GM21825 (cell line): ENCODE measurements around the gene SORL1-AS1.

Experiments used
- ATAC-seq: cut with Tn5 transposase; IDR thresholded peaks from one replicate; pipeline ENCODE4 v1.9.1; 2021; ENCODE audit warnings: mild to moderate bottlenecking, moderate library complexity; ENCODE audit not compliant: unreplicated experiment

Gene SORL1-AS1

GRCh38 chr11:121476379-121477032 is 23.7 kb upstream of the SORL1-AS1 start:
- no peak for ATAC-seq

GRCh38 chr11:121474680-121475079 is 21.9 kb upstream of the SORL1-AS1 start:
- ATAC-seq: no peak

GRCh38 chr11:121473064-121473777 is 20.5 kb upstream of the SORL1-AS1 start:
- ATAC-seq: no peak

GRCh38 chr11:121472312-121472711 is 19.5 kb upstream of the SORL1-AS1 start:
- no peak for ATAC-seq

- ATAC-seq: no peak
Measured at GRCh38 chr11:121471167-121471566, 18.4 kb upstream of the SORL1-AS1 start.

GRCh38 chr11:121469910-121470309 is 17.1 kb upstream of the SORL1-AS1 start:
- no peak for ATAC-seq

- peak; percentile 51 for ATAC-seq
Measured at GRCh38 chr11:121467965-121468364, 15.2 kb upstream of the SORL1-AS1 start.

- ATAC-seq: no peak
Measured at GRCh38 chr11:121467471-121467870, 14.7 kb upstream of the SORL1-AS1 start.

- ATAC-seq: no peak
Measured at GRCh38 chr11:121466063-121466794, 13.5 kb upstream of the SORL1-AS1 start.

- no peak for ATAC-seq
Measured at GRCh38 chr11:121465709-121466062, 12.9 kb upstream of the SORL1-AS1 start.

GRCh38 chr11:121464352-121464946 is 11.7 kb upstream of the SORL1-AS1 start:
- ATAC-seq: peak; percentile 38

GRCh38 chr11:121463689-121464335 is 11.0 kb upstream of the SORL1-AS1 start:
- ATAC-seq: peak; percentile 2

- no peak for ATAC-seq
Measured at GRCh38 chr11:121461843-121462242, 9.1 kb upstream of the SORL1-AS1 start.

GRCh38 chr11:121460941-121461514 is 8.3 kb upstream of the SORL1-AS1 start:
- ATAC-seq: no peak

- ATAC-seq: no peak
Measured at GRCh38 chr11:121459413-121460017, 6.7 kb upstream of the SORL1-AS1 start.

GRCh38 chr11:121458551-121458950 is 5.8 kb upstream of the SORL1-AS1 start:
- ATAC-seq: no peak

GRCh38 chr11:121456816-121457431 is 4.2 kb upstream of the SORL1-AS1 start:
- no peak for ATAC-seq

- ATAC-seq: no peak
Measured at GRCh38 chr11:121456151-121456550, 3.4 kb upstream of the SORL1-AS1 start.

- no peak for ATAC-seq
Measured at GRCh38 chr11:121455115-121455514, 2.3 kb upstream of the SORL1-AS1 start.
